HepG2 (cell line): Measurements from ENCODE around the gene RPS6KB2. TPM values are rescaled to one million over a fixed set of nuclear protein-coding genes. Genes with fewer than 3 reads are reported as not detected.
A peak's percentile ranks its signal among the peaks of the same experiment; 100 is the strongest.

Experiments
- ESRRA ChIP-seq: sonication (generic); formaldehyde crosslinking; IDR thresholded peaks from 2 replicates; pipeline ENCODE4 v1.5.1; 2020; ENCODE audit warnings: mild to moderate bottlenecking, low read depth, missing genetic modification reagents
- JUN ChIP-seq: sonication (generic); formaldehyde crosslinking; IDR thresholded peaks from 2 replicates; pipeline ENCODE4 v1.4.0; 2020; ENCODE audit warnings: mild to moderate bottlenecking, missing genetic modification reagents
- LCORL ChIP-seq, 2 experiments: fragments of 450-650 bp in 1 of 2; sonication (generic) in 1 of 2; formaldehyde crosslinking in 1 of 2; IDR thresholded peaks; 2 replicates each; pipeline versions ENCODE4 v1.5.0 to v1.6.1; 2017 to 2020; ENCODE audit warnings: antibody characterized with exemption in 1 of 2, missing genetic modification reagents in 1 of 2
- NR2F1 ChIP-seq, 2 experiments: fragments of 450-650 bp in 1 of 2; formaldehyde crosslinking in 1 of 2; IDR thresholded peaks; 2 replicates each; pipeline versions ENCODE4 v1.5.0 to v1.6.1; 2016 to 2020; ENCODE audit warnings: mild to moderate bottlenecking in 1 of 2, missing compliant biosample characterization in 1 of 2, missing genetic modification reagents in 1 of 2, moderate library complexity in 1 of 2
- TAF15 ChIP-seq: fragments of 200-400 bp; formaldehyde crosslinking; IDR thresholded peaks from one replicate; pipeline ENCODE4 v1.6.1; 2018; ENCODE audit warnings: mild to moderate bottlenecking, low read depth, low read length; ENCODE audit not compliant: poor library complexity, severe bottlenecking
- ZNF782 ChIP-seq: sonication (generic); formaldehyde crosslinking; IDR thresholded peaks from 2 replicates; pipeline ENCODE4 v1.4.0; 2020; ENCODE audit warnings: missing genetic modification reagents, mild to moderate bottlenecking, borderline replicate concordance
- polyA plus RNA-seq, 8 experiments: library from polyadenylated mRNA; depleted of rRNA in 3 of 8; stranded (reverse) in 7 of 8; unstranded in 1 of 8; fragments of >200 nt; fragmentation: Illumina TruSeq in 4 of 8; extraction: Trizol in 4 of 8; gene quantifications; 2 replicates each; pipeline versions ENCODE4 v1.2.1 to v1.2.3, GENCODE V29; 2011 to 2016; ENCODE audit warnings: low read depth in 4 of 8, missing spikeins in 1 of 8, mixed read lengths in 1 of 8; ENCODE audit not compliant: insufficient read depth in 1 of 8
- total RNA-seq, 5 experiments: library from RNA; depleted of rRNA; stranded (reverse); fragments of >200 nt; fragmentation: Illumina TruSeq; extraction: Trizol; gene quantifications; 2 replicates each; pipeline ENCODE4 v1.2.3, GENCODE V29; 2016; ENCODE audit warnings: low read depth in 1 of 5
- TF ChIP-seq, protein P1 (sequence below): sonication (generic); formaldehyde crosslinking; IDR thresholded peaks from 2 replicates; pipeline ENCODE4 v1.4.0; 2020; ENCODE audit warnings: missing genetic modification reagents
- TF ChIP-seq, protein P2 (sequence below): sonication (generic); formaldehyde crosslinking; IDR thresholded peaks from 2 replicates; pipeline ENCODE4 v1.4.0; 2020; ENCODE audit warnings: missing genetic modification reagents
- TF ChIP-seq, protein P3 (sequence below): sonication (generic); formaldehyde crosslinking; IDR thresholded peaks from 2 replicates; pipeline ENCODE4 v1.5.1; 2020; ENCODE audit warnings: missing genetic modification reagents, mild to moderate bottlenecking, borderline replicate concordance
- TF ChIP-seq, protein P4 (sequence below): sonication (generic); formaldehyde crosslinking; IDR thresholded peaks from 2 replicates; pipeline ENCODE4 v1.5.1; 2020; ENCODE audit warnings: mild to moderate bottlenecking, moderate library complexity, missing genetic modification reagents
- TF ChIP-seq, protein P5 (sequence below): sonication (generic); formaldehyde crosslinking; IDR thresholded peaks from 2 replicates; pipeline ENCODE4 v1.9.0; 2021; ENCODE audit warnings: mild to moderate bottlenecking, missing genetic modification reagents

The RPS6KB2 gene
- total and polyA plus RNA-seq, 2 of the 13 experiments (the other 11 are each of a cell fraction or from before 2014, with no cell fraction given): 52.9 to 54.8 TPM

DNA sequence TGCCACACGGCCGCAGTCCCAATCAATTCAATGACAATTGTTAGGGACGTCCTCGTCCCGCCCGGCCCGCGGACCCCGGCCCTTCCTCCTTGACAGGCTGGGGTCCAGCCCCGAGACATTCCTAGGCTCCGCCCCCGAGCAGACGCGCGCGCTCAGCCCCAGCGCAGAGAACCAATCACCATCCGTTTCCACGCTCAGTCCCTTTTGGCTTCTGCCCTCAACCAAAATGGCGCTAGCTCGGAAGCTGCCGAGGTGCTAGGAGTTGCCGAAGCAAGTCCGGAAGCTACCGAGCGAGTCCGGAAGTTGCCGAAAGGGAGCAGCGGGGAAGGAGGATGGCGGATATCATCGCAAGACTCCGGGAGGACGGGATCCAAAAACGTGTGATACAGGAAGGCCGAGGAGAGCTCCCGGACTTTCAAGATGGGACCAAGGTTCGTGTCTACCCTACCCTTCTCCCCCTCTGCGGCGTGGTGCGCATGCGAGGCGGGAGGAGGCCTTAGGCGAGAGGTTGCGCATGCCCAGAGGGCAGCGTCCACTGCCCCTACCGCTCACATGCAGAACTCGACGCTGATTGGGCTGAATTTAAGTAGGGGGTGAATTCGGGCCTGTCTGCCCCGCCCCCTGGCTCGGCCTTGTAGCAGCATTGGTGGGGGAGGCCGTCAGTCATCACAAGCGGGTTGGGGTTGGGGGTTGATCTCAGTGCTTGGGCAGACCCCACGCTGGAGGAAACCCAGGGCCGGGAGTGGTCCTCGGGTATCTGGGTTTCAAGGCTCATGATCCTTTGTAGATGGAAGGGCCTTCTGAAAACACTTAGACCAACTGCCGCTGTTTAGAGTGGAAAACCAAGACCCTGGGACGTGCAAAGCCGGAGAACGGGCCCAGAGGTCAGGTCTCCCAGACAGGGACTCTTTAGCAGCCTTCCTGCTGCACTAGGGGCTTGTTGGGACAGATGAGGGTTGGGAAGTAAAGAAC lies 54.8 kb downstream of the RPS6KB2 start, which contains the start of gene AIP (continued):
- TF ChIP-seq, protein P1, sequence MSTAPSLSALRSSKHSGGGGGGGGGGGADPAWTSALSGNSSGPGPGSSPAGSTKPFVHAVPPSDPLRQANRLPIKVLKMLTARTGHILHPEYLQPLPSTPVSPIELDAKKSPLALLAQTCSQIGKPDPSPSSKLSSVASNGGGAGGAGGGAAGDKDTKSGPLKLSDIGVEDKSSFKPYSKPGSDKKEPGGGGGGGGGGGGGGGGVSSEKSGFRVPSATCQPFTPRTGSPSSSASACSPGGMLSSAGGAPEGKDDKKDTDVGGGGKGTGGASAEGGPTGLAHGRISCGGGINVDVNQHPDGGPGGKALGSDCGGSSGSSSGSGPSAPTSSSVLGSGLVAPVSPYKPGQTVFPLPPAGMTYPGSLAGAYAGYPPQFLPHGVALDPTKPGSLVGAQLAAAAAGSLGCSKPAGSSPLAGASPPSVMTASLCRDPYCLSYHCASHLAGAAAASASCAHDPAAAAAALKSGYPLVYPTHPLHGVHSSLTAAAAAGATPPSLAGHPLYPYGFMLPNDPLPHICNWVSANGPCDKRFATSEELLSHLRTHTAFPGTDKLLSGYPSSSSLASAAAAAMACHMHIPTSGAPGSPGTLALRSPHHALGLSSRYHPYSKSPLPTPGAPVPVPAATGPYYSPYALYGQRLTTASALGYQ (CRISPR knock-in tag): peak; percentile 72; the same call in 1 of the 2 replicates
- no peak for TF ChIP-seq NR2F1 (CRISPR knock-in tag; IDR thresholded peaks at IDR 0.05)
- no peak for TF ChIP-seq TAF15
- TF ChIP-seq, protein P2, sequence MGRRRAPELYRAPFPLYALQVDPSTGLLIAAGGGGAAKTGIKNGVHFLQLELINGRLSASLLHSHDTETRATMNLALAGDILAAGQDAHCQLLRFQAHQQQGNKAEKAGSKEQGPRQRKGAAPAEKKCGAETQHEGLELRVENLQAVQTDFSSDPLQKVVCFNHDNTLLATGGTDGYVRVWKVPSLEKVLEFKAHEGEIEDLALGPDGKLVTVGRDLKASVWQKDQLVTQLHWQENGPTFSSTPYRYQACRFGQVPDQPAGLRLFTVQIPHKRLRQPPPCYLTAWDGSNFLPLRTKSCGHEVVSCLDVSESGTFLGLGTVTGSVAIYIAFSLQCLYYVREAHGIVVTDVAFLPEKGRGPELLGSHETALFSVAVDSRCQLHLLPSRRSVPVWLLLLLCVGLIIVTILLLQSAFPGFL (CRISPR knock-in tag): no peak
- TF ChIP-seq, protein P3, sequence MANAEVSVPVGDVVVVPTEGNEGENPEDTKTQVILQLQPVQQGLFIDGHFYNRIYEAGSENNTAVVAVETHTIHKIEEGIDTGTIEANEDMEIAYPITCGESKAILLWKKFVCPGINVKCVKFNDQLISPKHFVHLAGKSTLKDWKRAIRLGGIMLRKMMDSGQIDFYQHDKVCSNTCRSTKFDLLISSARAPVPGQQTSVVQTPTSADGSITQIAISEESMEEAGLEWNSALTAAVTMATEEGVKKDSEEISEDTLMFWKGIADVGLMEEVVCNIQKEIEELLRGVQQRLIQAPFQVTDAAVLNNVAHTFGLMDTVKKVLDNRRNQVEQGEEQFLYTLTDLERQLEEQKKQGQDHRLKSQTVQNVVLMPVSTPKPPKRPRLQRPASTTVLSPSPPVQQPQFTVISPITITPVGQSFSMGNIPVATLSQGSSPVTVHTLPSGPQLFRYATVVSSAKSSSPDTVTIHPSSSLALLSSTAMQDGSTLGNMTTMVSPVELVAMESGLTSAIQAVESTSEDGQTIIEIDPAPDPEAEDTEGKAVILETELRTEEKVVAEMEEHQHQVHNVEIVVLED (CRISPR knock-in tag): peak; percentile 80
- TF ChIP-seq, protein P4, sequence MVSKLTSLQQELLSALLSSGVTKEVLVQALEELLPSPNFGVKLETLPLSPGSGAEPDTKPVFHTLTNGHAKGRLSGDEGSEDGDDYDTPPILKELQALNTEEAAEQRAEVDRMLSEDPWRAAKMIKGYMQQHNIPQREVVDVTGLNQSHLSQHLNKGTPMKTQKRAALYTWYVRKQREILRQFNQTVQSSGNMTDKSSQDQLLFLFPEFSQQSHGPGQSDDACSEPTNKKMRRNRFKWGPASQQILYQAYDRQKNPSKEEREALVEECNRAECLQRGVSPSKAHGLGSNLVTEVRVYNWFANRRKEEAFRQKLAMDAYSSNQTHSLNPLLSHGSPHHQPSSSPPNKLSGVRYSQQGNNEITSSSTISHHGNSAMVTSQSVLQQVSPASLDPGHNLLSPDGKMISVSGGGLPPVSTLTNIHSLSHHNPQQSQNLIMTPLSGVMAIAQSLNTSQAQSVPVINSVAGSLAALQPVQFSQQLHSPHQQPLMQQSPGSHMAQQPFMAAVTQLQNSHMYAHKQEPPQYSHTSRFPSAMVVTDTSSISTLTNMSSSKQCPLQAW: peak; percentile 93
- TF ChIP-seq, protein P5, sequence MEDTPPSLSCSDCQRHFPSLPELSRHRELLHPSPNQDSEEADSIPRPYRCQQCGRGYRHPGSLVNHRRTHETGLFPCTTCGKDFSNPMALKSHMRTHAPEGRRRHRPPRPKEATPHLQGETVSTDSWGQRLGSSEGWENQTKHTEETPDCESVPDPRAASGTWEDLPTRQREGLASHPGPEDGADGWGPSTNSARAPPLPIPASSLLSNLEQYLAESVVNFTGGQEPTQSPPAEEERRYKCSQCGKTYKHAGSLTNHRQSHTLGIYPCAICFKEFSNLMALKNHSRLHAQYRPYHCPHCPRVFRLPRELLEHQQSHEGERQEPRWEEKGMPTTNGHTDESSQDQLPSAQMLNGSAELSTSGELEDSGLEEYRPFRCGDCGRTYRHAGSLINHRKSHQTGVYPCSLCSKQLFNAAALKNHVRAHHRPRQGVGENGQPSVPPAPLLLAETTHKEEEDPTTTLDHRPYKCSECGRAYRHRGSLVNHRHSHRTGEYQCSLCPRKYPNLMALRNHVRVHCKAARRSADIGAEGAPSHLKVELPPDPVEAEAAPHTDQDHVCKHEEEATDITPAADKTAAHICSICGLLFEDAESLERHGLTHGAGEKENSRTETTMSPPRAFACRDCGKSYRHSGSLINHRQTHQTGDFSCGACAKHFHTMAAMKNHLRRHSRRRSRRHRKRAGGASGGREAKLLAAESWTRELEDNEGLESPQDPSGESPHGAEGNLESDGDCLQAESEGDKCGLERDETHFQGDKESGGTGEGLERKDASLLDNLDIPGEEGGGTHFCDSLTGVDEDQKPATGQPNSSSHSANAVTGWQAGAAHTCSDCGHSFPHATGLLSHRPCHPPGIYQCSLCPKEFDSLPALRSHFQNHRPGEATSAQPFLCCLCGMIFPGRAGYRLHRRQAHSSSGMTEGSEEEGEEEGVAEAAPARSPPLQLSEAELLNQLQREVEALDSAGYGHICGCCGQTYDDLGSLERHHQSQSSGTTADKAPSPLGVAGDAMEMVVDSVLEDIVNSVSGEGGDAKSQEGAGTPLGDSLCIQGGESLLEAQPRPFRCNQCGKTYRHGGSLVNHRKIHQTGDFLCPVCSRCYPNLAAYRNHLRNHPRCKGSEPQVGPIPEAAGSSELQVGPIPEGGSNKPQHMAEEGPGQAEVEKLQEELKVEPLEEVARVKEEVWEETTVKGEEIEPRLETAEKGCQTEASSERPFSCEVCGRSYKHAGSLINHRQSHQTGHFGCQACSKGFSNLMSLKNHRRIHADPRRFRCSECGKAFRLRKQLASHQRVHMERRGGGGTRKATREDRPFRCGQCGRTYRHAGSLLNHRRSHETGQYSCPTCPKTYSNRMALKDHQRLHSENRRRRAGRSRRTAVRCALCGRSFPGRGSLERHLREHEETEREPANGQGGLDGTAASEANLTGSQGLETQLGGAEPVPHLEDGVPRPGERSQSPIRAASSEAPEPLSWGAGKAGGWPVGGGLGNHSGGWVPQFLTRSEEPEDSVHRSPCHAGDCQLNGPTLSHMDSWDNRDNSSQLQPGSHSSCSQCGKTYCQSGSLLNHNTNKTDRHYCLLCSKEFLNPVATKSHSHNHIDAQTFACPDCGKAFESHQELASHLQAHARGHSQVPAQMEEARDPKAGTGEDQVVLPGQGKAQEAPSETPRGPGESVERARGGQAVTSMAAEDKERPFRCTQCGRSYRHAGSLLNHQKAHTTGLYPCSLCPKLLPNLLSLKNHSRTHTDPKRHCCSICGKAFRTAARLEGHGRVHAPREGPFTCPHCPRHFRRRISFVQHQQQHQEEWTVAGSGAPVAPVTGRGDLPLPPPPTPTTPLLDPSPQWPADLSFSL (CRISPR knock-in tag): no peak
- peak; percentile 77; the same call in 1 of the 2 replicates for TF ChIP-seq JUN (CRISPR knock-in tag)
- TF ChIP-seq ZNF782 (CRISPR knock-in tag): peak; percentile 99
- TF ChIP-seq LCORL (IDR thresholded peaks at IDR 0.05): no peak
- TF ChIP-seq LCORL (CRISPR knock-in tag; IDR thresholded peaks at IDR 0.05): 0 out of 2 replicates have a peak, but pooled peaks have one; percentile 24
- TF ChIP-seq ESRRA (CRISPR knock-in tag): peak; percentile 78
